Natural killer cell (primary cell): ENCODE results near the gene PRKCD. TPM values are rescaled to one million over a fixed set of nuclear protein-coding genes. Genes with fewer than 3 reads are reported as not detected.

Experiments
- ATAC-seq, 3 donors: fragments of 150-1000 bp in 2 of 3; fragments of 200-7000 bp in 1 of 3; cut with Tn5 transposase; 1 replicate in 1 of 3; 2 replicates in 2 of 3; pipeline ENCODE4 v1.10.0; 2021; ENCODE audit warnings: mild to moderate bottlenecking in 2 of 3, moderate library complexity in 2 of 3
- DNase-seq, 2 donors: peaks; one replicate each; pipeline versions ENCODE4 v3.0.0 to v3.0.0-alpha.2; 2013 to 2021; ENCODE audit warnings: mixed read lengths in 1 of 2
- H3K27ac ChIP-seq: one replicate; pipeline ENCODE4 v1.5.1; 2013; ENCODE audit warnings: mild to moderate bottlenecking, low read length
- H3K27me3 ChIP-seq: one replicate; pipeline ENCODE4 v1.6.1; 2013; ENCODE audit warnings: low read length; ENCODE audit not compliant: control insufficient read depth, insufficient read depth
- H3K36me3 ChIP-seq: one replicate; pipeline ENCODE4 v1.6.1; 2013; ENCODE audit warnings: low read length; ENCODE audit not compliant: control insufficient read depth, insufficient read depth
- H3K4me1 ChIP-seq: one replicate; pipeline ENCODE4 v1.6.1; 2013; ENCODE audit warnings: low read length; ENCODE audit not compliant: control insufficient read depth, insufficient read depth
- H3K4me3 ChIP-seq: one replicate; pipeline ENCODE4 v1.5.1; 2013; ENCODE audit warnings: low read length
- H3K9me3 ChIP-seq: one replicate; pipeline ENCODE4 v1.6.1; 2013; ENCODE audit warnings: low read length; ENCODE audit not compliant: control insufficient read depth, insufficient read depth
- H3K27ac Mint-ChIP-seq, 2 donors: one replicate each; pipeline ENCODE4 v1.8.0; 2022; ENCODE audit warnings: mild to moderate bottlenecking in 2 of 2, mixed read lengths in 2 of 2, moderate library complexity in 1 of 2
- H3K27me3 Mint-ChIP-seq, 2 donors: one replicate each; pipeline ENCODE4 v1.8.0; 2022; ENCODE audit warnings: low read depth in 2 of 2, mixed read lengths in 2 of 2
- H3K36me3 Mint-ChIP-seq: one replicate; pipeline ENCODE4 v1.8.0; 2022; ENCODE audit warnings: mixed read lengths
- H3K4me1 Mint-ChIP-seq, 2 donors: one replicate each; pipeline ENCODE4 v1.8.0; 2022; ENCODE audit warnings: mixed read lengths in 2 of 2
- H3K4me3 Mint-ChIP-seq: one replicate; pipeline ENCODE4 v1.8.0; 2022; ENCODE audit warnings: mild to moderate bottlenecking, moderate library complexity, mixed read lengths
- H3K9me3 Mint-ChIP-seq, 2 donors: one replicate each; pipeline ENCODE4 v1.8.0; 2022; ENCODE audit warnings: mixed read lengths in 2 of 2
- CTCF ChIP-seq: fragments of 200-600 bp; IDR thresholded peaks from one replicate; pipeline ENCODE4 v1.8.0; 2022; ENCODE audit warnings: antibody characterized with exemption
- WGBS: methylation state at CpG from one replicate; pipeline ENCODE4 v1.1.7; 2013; ENCODE audit warnings: missing lambda C conversion rate; ENCODE audit not compliant: insufficient coverage; 5-methylcytosine and 5-hydroxymethylcytosine counted together
- intact Hi-C: fragments of 100-400 bp; cut with micrococcal nuclease; formaldehyde crosslinking; loops from one replicate; pipeline ENCODE4 v1.14.2; 2022
- total RNA-seq, 4 donors: library from RNA; stranded (reverse); fragments of 120-200 nt in 1 of 4; gene quantifications; one replicate each; pipeline versions ENCODE4 v1.2.3 to v1.2.4, GENCODE V29; 2013 to 2022

The PRKCD gene
- total RNA-seq, 3 donors from 2014 or later (not counting 1 experiment from before 2014, with no cell fraction given) = 31.7 to 60.0 (median 36.3) TPM

- Mint-ChIP-seq H3K27me3 (peaks cover 0 to 3% of the 10 kb centered on the region in 2 donors), H3K4me1 (peaks cover 15 to 23% of the 10 kb centered on the region in 2 donors), H3K9me3 (no peaks in the 10 kb centered on the region), H3K36me3 (no peaks in the 10 kb centered on the region), H3K4me3 (no peak overlapping the region), H3K27ac (no peak overlapping the region)
- peaks cover 11% of the 10 kb centered on the region for H3K36me3 ChIP-seq
- DNase-seq = peak in 1 of 2 donors; percentile 61
- 68% methylated on average over 13 of the region's 17 CpGs for WGBS
- H3K27ac ChIP-seq = no peak overlapping the region
- intact Hi-C loops = loop anchor here (1.0 to 5.0 kb wide), 3 partner anchors 34 to 82 kb away; partner anchors contain the start of gene PRKCD
- no peaks in the 10 kb centered on the region for H3K27me3 ChIP-seq
- peaks cover 23% of the 10 kb centered on the region for H3K4me1 ChIP-seq
- no peak for TF ChIP-seq CTCF
- peak; percentile 22 to 51 (median 40) for ATAC-seq
- no peaks in the 10 kb centered on the region for H3K9me3 ChIP-seq
- H3K4me3 ChIP-seq = no peak overlapping the region
Measured at GRCh38 chr3:53196575-53197407, 35.8 kb downstream of the PRKCD start.

GRCh38 chr3:53198256-53198977 lies 37.4 kb downstream of the PRKCD start:
- ATAC-seq (no peak), DNase-seq (no peak)
- Mint-ChIP-seq H3K4me1 (peaks cover 7 to 8% of the 10 kb centered on the region in 2 donors), H3K4me3 (no peak overlapping the region), H3K27me3 (peaks cover 0 to 6% of the 10 kb centered on the region in 2 donors), H3K9me3 (no peaks in the 10 kb centered on the region), H3K36me3 (no peaks in the 10 kb centered on the region), H3K27ac (no peak overlapping the region)
- Histone ChIP-seq H3K27me3 (no peaks in the 10 kb centered on the region), H3K9me3 (no peaks in the 10 kb centered on the region), H3K36me3 (peaks cover 2% of the 10 kb centered on the region), H3K4me1 (peaks cover 8% of the 10 kb centered on the region), H3K27ac (no peak overlapping the region), H3K4me3 (no peak overlapping the region)
- WGBS = 79% methylated on average over 10 of the region's 10 CpGs
- TF ChIP-seq CTCF = no peak
- intact Hi-C loops = loop anchor here (5.0 kb wide), 1 partner anchor 36 kb away; the partner anchor contains the start of gene PRKCD

- H3K36me3 ChIP-seq = no peaks in the 10 kb centered on the region
- Mint-ChIP-seq H3K4me1 (peaks cover 7% of the 10 kb centered on the region in 2 donors), H3K9me3 (no peaks in the 10 kb centered on the region), H3K27me3 (peaks cover 0 to 6% of the 10 kb centered on the region in 2 donors), H3K36me3 (no peaks in the 10 kb centered on the region), H3K27ac (no peak overlapping the region), H3K4me3 (no peak overlapping the region)
- H3K27ac ChIP-seq = no peak overlapping the region
- H3K27me3 ChIP-seq = no peaks in the 10 kb centered on the region
- H3K9me3 ChIP-seq = no peaks in the 10 kb centered on the region
- H3K4me1 ChIP-seq = peaks cover 8% of the 10 kb centered on the region
- DNase-seq = no peak
- TF ChIP-seq CTCF = no peak
- ATAC-seq = no peak
- no peak overlapping the region for H3K4me3 ChIP-seq
- 93% methylated on average over 6 of the region's 7 CpGs for WGBS
- intact Hi-C loops = loop anchor here (5.0 kb wide), 1 partner anchor 37 kb away; the partner anchor contains the start of gene PRKCD
Measured at GRCh38 chr3:53198996-53199395, 38.0 kb downstream of the PRKCD start.
